PC-9 (cell line): Measurements from ENCODE around the gene DISC1.

Source experiments
- CTCF ChIP-seq: fragments of 200-600 bp; sonication (generic); conservative IDR thresholded peaks from 2 replicates; pipeline ENCODE4 v1.6.1; 2017; ENCODE audit warnings: mixed run types, antibody characterized with exemption, mild to moderate bottlenecking, moderate library complexity
- EZH2 ChIP-seq: fragments of 200-600 bp; sonication (generic); IDR thresholded peaks from 2 replicates; pipeline ENCODE4 v1.8.0; 2017; ENCODE audit warnings: antibody characterized with exemption, low read depth

- no peak for TF ChIP-seq CTCF
- no peak for TF ChIP-seq EZH2
These were observed 367.4 kb downstream of the DISC1 start for GRCh38 chr1:231993968-231994455.
